Measurements from ENCODE around the gene OPN4. TPM values are rescaled to one million over a fixed set of nuclear protein-coding genes. Genes with fewer than 3 reads are reported as not detected.

The OPN4 gene
- total and polyA plus RNA-seq, 2 of the 13 experiments (the other 11 are each of a cell fraction or from before 2014, with no cell fraction given): not detected

GRCh38 chr10:86673216-86673826, 19.0 kb downstream of the OPN4 start (continued):
- TF ChIP-seq ZNF280D (CRISPR knock-in tag; IDR thresholded peaks at IDR 0.05) (no peak), SUZ12 (IDR thresholded peaks at IDR 0.05; ENCODE audit: low read depth, low read length) (no peak), ZNF652 (CRISPR knock-in tag; IDR thresholded peaks at IDR 0.05; ENCODE audit: borderline replicate concordance, low read depth) (no peak), NBN (conservative IDR thresholded peaks at IDR 0.05) (no peak), ZFP91 (CRISPR knock-in tag; IDR thresholded peaks at IDR 0.05; ENCODE audit: borderline replicate concordance) (no peak)

- no peak for ATAC-seq
- intact Hi-C loops (cut with micrococcal nuclease; ENCODE audit: unreplicated experiment) (no loop called here), in situ Hi-C loops (cut with HindIII; ENCODE audit: extremely low pct_ligation_motif_present, low pct_unique_long_range_greater_than_20kb) (no loop called here)
- Histone ChIP-seq H3K9ac (ENCODE audit: insufficient read depth, low read depth, low read length) (no peak overlapping the region), H3K9me3 (ENCODE audit: low read length) (no peaks in the 10 kb centered on the region), H3K79me2 (ENCODE audit: insufficient read depth, low read length) (no peaks in the 10 kb centered on the region), H4K20me1 (ENCODE audit: insufficient read depth, low read length) (no peaks in the 10 kb centered on the region; the same call in 1 of the 2 replicates), H3K4me1 (ENCODE audit: insufficient read depth, low read length) (no peaks in the 10 kb centered on the region), H3K36me3 (replicated peaks in 1 of 2; ENCODE audit: control insufficient read depth in 1 of 2, insufficient read depth in 2 of 2, low read length in 2 of 2) (no peaks in the 10 kb centered on the region), H3K27ac (ENCODE audit: extremely low read length, insufficient read depth, low read length) (no peak overlapping the region), H2AFZ (ENCODE audit: low read length) (no peak overlapping the region), H3K27me3 (ENCODE audit: control insufficient read depth in 1 of 2, insufficient read depth in 2 of 2, low read length in 2 of 2) (peaks cover 9 to 49% of the 10 kb centered on the region in 2 experiments; a peak in 4 of 5 replicates), H3K4me3 (replicated peaks in 1 of 3; ENCODE audit: insufficient read depth in 1 of 3, low read depth in 2 of 3, low read length in 3 of 3) (no peak overlapping the region), H3K4me2 (ENCODE audit: low read depth, low read length) (no peak overlapping the region)
- BruUV-seq (replicated peaks): no TSS peak
- FAIRE-seq: no peak
- no peak for DNase-seq (ENCODE audit: low spot score)
- TF ChIP-seq HNF4G (IDR thresholded peaks at IDR 0.05; ENCODE audit: borderline replicate concordance, low read depth, low read length) (no peak), HNF4G (CRISPR knock-in tag; IDR thresholded peaks at IDR 0.05; ENCODE audit: borderline replicate concordance, low read depth) (no peak), ZNF552 (CRISPR knock-in tag; IDR thresholded peaks at IDR 0.05; ENCODE audit: borderline replicate concordance) (no peak), ZMAT5 (CRISPR knock-in tag; IDR thresholded peaks at IDR 0.05; ENCODE audit: borderline replicate concordance, low read depth) (no peak), ZNF740 (CRISPR knock-in tag; IDR thresholded peaks at IDR 0.05) (no peak), ZNF160 (CRISPR knock-in tag; IDR thresholded peaks at IDR 0.05) (no peak), ZFP36L2 (CRISPR knock-in tag; IDR thresholded peaks at IDR 0.05) (no peak), BORCS8-MEF2B (CRISPR knock-in tag; IDR thresholded peaks at IDR 0.05) (no peak), MTF1 (CRISPR knock-in tag; IDR thresholded peaks at IDR 0.05) (no peak), ATF4 (CRISPR knock-in tag; IDR thresholded peaks at IDR 0.05) (no peak)
- WGBS (ENCODE audit: low lambda C conversion rate): 15% methylated on average over 10 of the region's 11 CpGs
- ChIA-PET CTCF (ENCODE audit: low intra/inter-chr PET ratio, low total read pairs) (no interaction called here), POLR2A (no interaction called here)
Observed at GRCh38 chr10:86673827-86674581, 19.7 kb downstream of the OPN4 start.
